Stimulated activated CD4-positive, alpha-beta T cell treated with anti-CD3 and anti-CD28 coated beads, TNF-alpha, amount 100 ng/mL, for 48 hours (primary cell): Measurements from ENCODE around the gene DCUN1D3.

Source experiments
- DNase-seq, 3 donors: peaks; one replicate each; pipeline ENCODE4 v3.0.0-alpha.2; 2020; ENCODE audit warnings: low read depth in 3 of 3

DCUN1D3 gene

DNA sequence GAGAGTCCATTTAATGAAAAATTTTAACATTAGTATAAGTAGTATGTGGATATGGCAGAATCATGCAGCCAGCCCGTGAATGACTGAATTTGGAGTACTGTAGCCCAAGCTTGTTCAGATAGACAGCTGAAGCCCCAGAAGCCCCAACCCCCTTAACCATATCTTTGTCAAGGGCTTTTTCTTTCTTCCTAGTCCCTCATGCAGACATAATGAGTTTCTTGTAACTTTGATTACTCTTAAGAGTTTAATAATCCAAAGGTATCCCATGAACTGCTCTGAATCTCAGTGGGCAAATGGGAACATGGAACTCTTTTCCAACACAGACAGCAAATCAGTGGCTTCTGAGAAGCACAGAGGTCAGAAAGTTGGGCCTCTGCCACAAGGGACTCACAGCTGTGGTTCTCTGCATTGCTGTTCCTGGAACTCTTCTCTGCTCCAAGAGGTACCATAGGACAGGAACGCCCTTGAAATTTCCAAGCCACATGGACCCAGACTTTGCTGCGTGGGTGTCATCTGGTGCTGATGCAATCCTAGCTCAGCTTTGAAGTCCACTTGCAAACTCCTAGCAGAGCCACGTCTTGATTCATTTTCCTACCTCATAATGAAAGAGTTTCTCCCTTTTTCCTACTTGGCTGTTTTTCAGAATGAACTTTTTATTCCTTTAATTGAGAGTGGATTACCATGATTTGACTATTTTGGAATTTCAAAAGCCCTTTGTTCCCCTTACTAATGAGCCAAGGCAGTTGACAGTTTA lies 18.5 kb upstream of the DCUN1D3 start:
- DNase-seq, result no peak

- DNase-seq, result no peak
Measured at GRCh38 chr16:20916942-20917341, 16.8 kb upstream of the DCUN1D3 start.

DNA sequence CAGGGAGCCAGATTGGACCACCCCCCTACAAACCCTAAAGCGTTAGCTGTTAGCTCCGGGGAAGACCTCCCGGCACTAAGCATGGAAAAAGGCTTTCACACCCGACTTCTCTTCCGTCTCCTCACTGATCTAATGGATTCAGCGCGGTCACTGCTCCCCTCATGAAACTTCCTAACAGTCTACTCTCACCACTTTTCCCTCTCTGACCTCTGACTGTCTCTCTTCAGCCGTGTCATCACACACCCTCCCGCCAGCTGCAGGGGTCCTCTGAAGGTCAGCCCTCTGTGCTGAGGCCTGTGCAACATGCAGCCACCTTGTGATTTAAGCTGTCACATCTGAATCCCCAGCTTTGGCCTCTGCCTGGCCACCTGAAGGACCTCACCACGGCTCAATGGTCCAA lies 16.1 kb upstream of the DCUN1D3 start:
- DNase-seq, result no peak

GRCh38 chr16:20911361-20911760 lies 11.2 kb upstream of the DCUN1D3 start:
- DNase-seq, result no peak

DNA sequence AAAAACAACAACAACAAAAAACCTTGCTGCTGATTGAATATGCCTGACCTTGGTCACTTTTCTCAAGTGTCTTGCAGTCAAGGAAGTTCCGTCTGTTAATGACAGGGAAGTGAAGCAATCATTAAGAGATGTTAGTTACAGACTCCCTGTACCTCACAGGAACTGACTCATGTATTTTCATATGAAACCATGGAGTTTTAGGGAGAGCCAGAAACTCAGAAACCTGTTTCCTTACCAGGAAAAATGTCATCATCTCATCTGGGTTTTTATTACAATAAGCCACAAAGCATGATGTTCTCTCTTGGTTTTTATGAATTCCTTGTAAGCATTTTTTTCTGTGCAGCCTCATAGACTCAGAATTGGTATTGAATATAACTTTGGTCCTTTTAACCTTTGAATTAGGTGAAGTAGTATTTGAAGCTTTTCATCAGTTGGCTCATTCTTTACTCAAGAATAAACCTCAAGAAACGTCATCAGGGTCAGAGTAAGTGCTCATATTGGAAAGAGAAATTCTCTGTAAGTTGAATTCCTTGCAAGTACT lies 10.7 kb upstream of the DCUN1D3 start:
- no peak for DNase-seq

GRCh38 chr16:20906341-20907255 lies 6.4 kb upstream of the DCUN1D3 start:
- no peak for DNase-seq

DNA sequence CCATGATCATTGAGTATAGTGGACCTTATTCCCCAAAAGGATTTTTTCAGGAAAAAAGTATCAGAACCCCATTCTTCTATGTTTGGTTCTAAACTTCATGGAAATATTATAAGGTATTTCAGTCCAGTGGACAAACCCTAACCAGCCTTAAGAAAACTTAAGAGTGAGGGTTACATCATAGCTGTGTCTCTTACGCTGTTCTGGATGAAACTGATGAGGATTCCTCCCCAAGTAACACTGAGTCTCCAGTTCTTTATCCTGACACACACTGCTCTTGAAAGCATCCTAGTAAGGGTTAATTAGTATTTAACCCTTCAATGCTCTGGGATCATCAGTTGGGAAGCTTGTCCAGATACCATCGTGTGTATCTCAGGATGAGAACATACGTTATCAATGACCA lies 5.4 kb upstream of the DCUN1D3 start:
- no peak for DNase-seq

- no peak for DNase-seq
Measured at GRCh38 chr16:20904507-20905081, 4.4 kb upstream of the DCUN1D3 start.

DNA sequence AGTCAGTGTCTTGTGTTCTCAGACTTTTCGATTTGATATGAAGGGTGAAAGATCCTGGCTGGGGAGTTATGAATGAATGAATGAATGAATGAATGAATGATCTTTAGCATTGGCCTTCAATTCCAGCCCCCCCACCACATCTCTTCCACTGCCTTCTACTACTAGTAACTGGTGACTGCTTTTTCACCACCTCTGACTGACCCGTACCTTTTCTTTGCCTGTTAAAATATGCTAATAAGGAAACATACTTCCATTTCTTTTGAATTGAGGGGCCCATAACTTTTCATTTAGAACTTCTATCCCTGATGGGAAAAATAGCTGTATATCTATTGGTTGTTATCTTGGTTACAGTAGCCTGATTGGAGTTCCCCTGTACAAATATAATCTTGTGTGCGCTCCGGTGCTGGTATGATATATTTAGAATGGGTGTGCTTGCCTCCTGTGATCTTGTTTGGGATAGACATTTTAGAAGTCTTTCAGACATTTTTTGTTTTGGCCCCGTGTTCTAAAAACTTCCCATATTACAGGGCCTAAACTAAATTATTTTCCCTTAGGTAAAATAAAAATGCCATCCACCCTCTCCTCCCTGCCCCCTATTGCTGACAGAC lies 3.8 kb upstream of the DCUN1D3 start:
- no peak for DNase-seq

GRCh38 chr16:20903116-20903898 lies 3.1 kb upstream of the DCUN1D3 start:
- no peak for DNase-seq

GRCh38 chr16:20902426-20902825 lies 2.3 kb upstream of the DCUN1D3 start:
- no peak for DNase-seq

DNA sequence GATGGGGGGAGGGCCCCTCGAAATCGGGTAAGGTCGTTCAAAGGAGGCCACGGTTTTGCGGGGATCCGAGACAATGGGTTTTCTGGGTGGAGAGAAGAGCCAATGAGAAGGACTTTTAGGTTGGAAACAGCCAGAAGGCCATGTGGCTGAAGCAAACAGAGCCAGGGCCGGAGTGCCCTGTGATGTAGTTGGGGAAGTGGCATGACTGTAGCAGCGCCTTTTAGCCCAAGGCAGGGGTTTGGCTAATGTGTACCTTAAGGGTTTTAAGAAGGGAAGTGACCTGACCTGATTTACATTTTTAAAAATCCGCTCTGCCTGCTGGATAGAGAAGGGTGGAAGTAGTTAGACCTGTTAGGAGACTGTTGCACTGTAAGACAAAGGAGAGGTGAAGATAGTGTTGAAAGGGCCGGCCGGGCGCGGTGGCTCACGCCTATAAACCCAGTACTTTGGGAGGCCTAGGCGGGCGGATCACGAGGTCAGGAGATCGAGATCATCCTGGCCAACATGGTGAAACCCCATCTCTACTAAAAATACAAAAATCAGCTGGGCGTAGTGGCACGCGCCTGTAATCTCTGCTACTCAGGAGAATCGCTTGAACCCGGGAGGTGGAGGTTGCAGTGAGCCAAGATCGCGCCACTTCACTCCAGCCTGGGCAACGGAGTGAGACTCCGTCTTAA lies 1.4 kb upstream of the DCUN1D3 start:
- DNase-seq, result no peak

GRCh38 chr16:20901068-20901435 lies 894 bp upstream of the DCUN1D3 start:
- DNase-seq, result no peak

- no peak for DNase-seq
Measured at GRCh38 chr16:20899477-20900298, 470 bp downstream of the DCUN1D3 start.

DNA sequence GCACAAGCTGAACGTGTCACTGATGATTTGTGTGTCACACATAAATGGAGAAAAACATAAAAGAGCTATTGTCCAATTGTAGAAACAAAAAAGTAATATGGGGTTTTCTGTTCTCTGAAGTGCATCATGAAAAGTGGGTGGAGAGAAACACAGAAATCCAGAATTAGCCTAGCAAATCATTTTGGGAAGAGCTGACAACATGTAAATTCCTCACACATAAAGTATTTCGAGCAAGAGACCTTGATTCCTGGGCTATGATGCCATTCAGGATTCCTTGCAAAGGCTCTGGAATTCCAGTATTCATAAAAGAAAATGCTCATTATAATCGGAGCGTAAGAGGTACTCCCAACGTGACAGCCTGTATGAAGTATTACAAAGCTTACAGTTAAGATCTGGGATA lies 1.1 kb downstream of the DCUN1D3 start:
- DNase-seq, result no peak

GRCh38 chr16:20897922-20898321 lies 2.2 kb downstream of the DCUN1D3 start:
- no peak for DNase-seq

DNA sequence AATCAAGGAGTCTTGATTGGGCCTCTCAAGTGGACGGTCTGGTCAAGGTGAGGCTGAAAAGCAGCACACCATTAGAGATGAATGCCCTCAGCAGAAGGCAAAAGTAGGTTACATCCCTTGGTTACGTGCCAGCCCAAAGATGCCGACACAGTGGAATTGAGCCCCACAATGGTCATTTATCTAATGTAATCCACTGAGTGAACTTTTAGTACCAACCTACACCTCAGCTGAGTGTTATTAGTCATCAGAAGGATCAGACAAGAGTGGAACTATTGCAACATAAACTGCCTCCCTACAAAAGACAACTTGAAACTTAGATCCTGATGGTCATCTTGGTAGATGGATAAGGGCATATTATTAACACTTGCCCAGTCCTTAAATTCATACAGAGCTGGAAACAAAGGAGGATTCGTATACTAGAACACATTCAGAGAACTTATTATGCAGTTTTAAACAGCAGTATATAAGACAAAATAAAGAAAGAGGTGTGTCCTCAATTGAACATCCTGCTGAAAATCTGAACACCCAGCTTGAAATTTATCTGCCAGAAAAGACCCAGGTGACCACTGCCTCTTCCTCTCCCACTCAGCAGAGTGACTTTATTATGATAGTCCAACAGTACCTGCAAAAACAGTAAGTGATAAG lies 2.8 kb downstream of the DCUN1D3 start:
- no peak for DNase-seq

GRCh38 chr16:20894388-20894787 lies 5.8 kb downstream of the DCUN1D3 start:
- no peak for DNase-seq

DNA sequence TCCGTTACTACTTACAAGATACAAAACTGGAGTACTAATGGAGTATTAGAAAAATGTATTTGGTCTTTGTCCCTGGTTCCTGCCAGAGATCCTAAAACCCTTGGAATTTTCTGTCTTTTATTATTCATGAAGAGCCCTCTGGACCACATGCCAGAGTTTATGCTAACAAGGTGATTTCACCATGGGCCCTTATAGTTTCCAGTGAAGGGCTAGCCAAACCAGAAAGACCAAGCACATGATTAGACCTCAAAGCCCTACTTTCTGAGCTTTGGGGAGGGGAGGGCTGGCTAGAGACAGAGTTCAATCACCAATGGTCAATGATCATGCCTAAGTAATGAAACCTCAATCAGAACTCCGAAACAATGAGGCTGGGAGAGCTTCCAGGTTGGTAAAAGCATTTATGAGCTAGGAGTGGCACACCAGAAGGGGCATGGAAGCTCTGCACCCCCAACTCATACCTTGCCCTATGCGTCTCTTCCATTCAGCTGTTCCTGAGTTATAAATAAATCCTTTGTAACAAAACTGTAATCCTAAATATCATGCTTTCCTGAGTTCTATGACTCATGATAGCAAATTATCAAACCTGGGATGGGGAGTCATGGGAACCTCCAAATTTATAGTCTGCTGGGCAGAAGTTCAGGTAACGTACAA lies 10.4 kb downstream of the DCUN1D3 start:
- DNase-seq, result no peak
